HCT116 (cell line): ENCODE results near the gene ZFX. TPM values are rescaled to one million over a fixed set of nuclear protein-coding genes. Genes with fewer than 3 reads are reported as not detected.

Experiments used
- ATAC-seq: fragments of 200-7000 bp; cut with Tn5 transposase; 2 replicates; pipeline ENCODE4 v1.9.1; 2020; ENCODE audit warnings: mild to moderate bottlenecking, moderate library complexity
- BruUV-seq: library from RNA; stranded (reverse); fragments of 400-500 nt; replicated peaks from 2 replicates; lab custom pipeline; 2021; lab: Mats Ljungman, UMichigan
- CTCF ChIA-PET: fragments of 300-600 bp; sonication (Branson Sonifier 250); formaldehyde crosslinking; loops from one replicate; lab custom pipeline; 2021; ENCODE audit warnings: antibody characterized with exemption; lab: Charles Lee
- POLR2A ChIA-PET: fragments of 300-600, 350-600 bp; sonication (Branson Sonifier 250); formaldehyde crosslinking; loops from one replicate; lab custom pipeline; 2021; ENCODE audit warnings: antibody characterized with exemption; lab: Charles Lee
- RAD21 ChIA-PET, 2 experiments: fragments of 300-600 bp; sonication (Branson Sonifier 250); formaldehyde crosslinking; loops; one replicate each; lab custom pipeline; 2023; ENCODE audit warnings: low total read pairs in 2 of 2; ENCODE audit not compliant: uncharacterized antibody in 2 of 2, unreplicated experiment in 2 of 2, low non-redundant PET in 1 of 2; lab: Charles Lee
- DNase-seq: peaks from one replicate; pipeline ENCODE4 v3.0.0-alpha.2; 2010; ENCODE audit warnings: low read depth, low spot score
- H2AFZ ChIP-seq: fragments of 200-600 bp; shearing (Covaris generic), sonication (generic); 2 replicates; pipeline ENCODE4 v1.6.1; 2017; ENCODE audit warnings: low read depth, mixed run types, mixed read lengths, antibody characterized with exemption, low read length; ENCODE audit not compliant: poor library complexity, severe bottlenecking
- H3K27ac ChIP-seq: 2 replicates; pipeline ENCODE4 v1.5.1; 2012; ENCODE audit warnings: low read depth, low read length
- H3K27me3 ChIP-seq: fragments of 200-600 bp; sonication (generic); 2 replicates; pipeline ENCODE4 v1.6.1; 2016; ENCODE audit warnings: mixed run types, low read length, mixed read lengths; ENCODE audit not compliant: insufficient read depth
- H3K36me3 ChIP-seq, 2 experiments: fragments of 200-500 bp in 1 of 2; fragments of 200-600 bp in 1 of 2; sonication (Bioruptor generic) in 1 of 2; sonication (generic) in 1 of 2; 2 replicates each; pipeline versions ENCODE4 v1.5.1 to v1.6.1; 2014 to 2016; ENCODE audit warnings: low read length in 2 of 2, inconsistent platforms in 1 of 2, mixed read lengths in 1 of 2, mixed run types in 1 of 2; ENCODE audit not compliant: insufficient read depth in 2 of 2, control insufficient read depth in 1 of 2
- H3K4me1 ChIP-seq, 2 experiments: fragments of 200-600 bp in 1 of 2; sonication (generic) in 1 of 2; 2 replicates each; pipeline versions ENCODE4 v1.5.1 to v1.6.1; 2012 to 2017; ENCODE audit warnings: low read length in 2 of 2, inconsistent platforms in 1 of 2, mild to moderate bottlenecking in 1 of 2, mixed read lengths in 1 of 2, mixed run types in 1 of 2, moderate library complexity in 1 of 2; ENCODE audit not compliant: insufficient read depth in 2 of 2, control insufficient read depth in 1 of 2
- H3K4me2 ChIP-seq: fragments of 200-600 bp; sonication (generic); 2 replicates; pipeline ENCODE4 v1.6.1; 2017; ENCODE audit warnings: mixed run types, low read length, mixed read lengths
- H3K4me3 ChIP-seq, 2 experiments: fragments of 200-600 bp in 1 of 2; sonication (generic) in 1 of 2; replicated peaks in 1 of 2; 2 replicates each; pipeline ENCODE4 v1.5.1; 2011 to 2016; ENCODE audit warnings: low read length in 2 of 2, control low read depth in 1 of 2, low read depth in 1 of 2, mild to moderate bottlenecking in 1 of 2, mixed read lengths in 1 of 2, mixed run types in 1 of 2
- H3K79me2 ChIP-seq: fragments of 200-600 bp; sonication (generic); 2 replicates; pipeline ENCODE4 v1.6.1; 2017; ENCODE audit warnings: mild to moderate bottlenecking, mixed run types, low read length, moderate library complexity, mixed read lengths; ENCODE audit not compliant: insufficient read depth
- H3K9ac ChIP-seq: fragments of 200-600 bp; sonication (generic); 2 replicates; pipeline ENCODE4 v1.6.1; 2016; ENCODE audit warnings: low read length, mixed read lengths
- H3K9me2 ChIP-seq: fragments of 200-600 bp; sonication (generic), shearing (Covaris generic); 2 replicates; pipeline ENCODE4 v1.6.1; 2017; ENCODE audit warnings: mixed run types, mild to moderate bottlenecking, moderate library complexity; ENCODE audit not compliant: insufficient read depth
- H3K9me3 ChIP-seq, 2 experiments: fragments of 200-500 bp in 1 of 2; fragments of 200-600 bp in 1 of 2; sonication (Bioruptor generic) in 1 of 2; sonication (generic) in 1 of 2; 2 replicates each; pipeline ENCODE4 v1.6.1; 2014 to 2017; ENCODE audit warnings: low read length in 2 of 2, mixed read lengths in 2 of 2, inconsistent platforms in 1 of 2, low read depth in 1 of 2, mild to moderate bottlenecking in 1 of 2, mixed run types in 1 of 2, moderate library complexity in 1 of 2; ENCODE audit not compliant: control insufficient read depth in 1 of 2, insufficient read depth in 1 of 2
- H4K20me1 ChIP-seq: fragments of 200-600 bp; sonication (generic), shearing (Covaris generic); 2 replicates; pipeline ENCODE4 v1.6.1; 2017; ENCODE audit warnings: mixed run types, mild to moderate bottlenecking, moderate library complexity; ENCODE audit not compliant: insufficient read depth
- CBX3 ChIP-seq: IDR thresholded peaks from 2 replicates; pipeline ENCODE4 v1.6.1; 2012; ENCODE audit warnings: low read depth
- CEBPB ChIP-seq: IDR thresholded peaks from 2 replicates; pipeline ENCODE4 v1.6.1; 2012; ENCODE audit warnings: low read depth
- ELF1 ChIP-seq: IDR thresholded peaks from 2 replicates; pipeline ENCODE4 v1.6.1; 2012; ENCODE audit warnings: low read depth, borderline replicate concordance
- EZH2 ChIP-seq: fragments of 200-600 bp; sonication (generic); IDR thresholded peaks from 2 replicates; pipeline ENCODE4 v1.6.1; 2017; ENCODE audit warnings: antibody characterized with exemption, mixed run types
- EZH2phosphoT487 ChIP-seq: fragments of 200-600 bp; IDR thresholded peaks from 2 replicates; pipeline ENCODE4 v1.6.1; 2018; ENCODE audit warnings: antibody characterized with exemption, borderline replicate concordance
- JUND ChIP-seq: IDR thresholded peaks from 2 replicates; pipeline ENCODE4 v1.6.1; 2012
- POLR2A ChIP-seq: IDR thresholded peaks from 2 replicates; pipeline ENCODE4 v1.7.0; 2011; ENCODE audit warnings: borderline replicate concordance; ENCODE audit not compliant: insufficient read depth, insufficient read length; ENCODE audit errors: extremely low read depth
- POLR2AphosphoS5 ChIP-seq: IDR thresholded peaks from 2 replicates; pipeline ENCODE4 v1.6.1; 2011; ENCODE audit warnings: mild to moderate bottlenecking, low read depth, low read length, moderate library complexity
- RAD21 ChIP-seq: IDR thresholded peaks from 2 replicates; pipeline ENCODE4 v1.6.1; 2012; ENCODE audit warnings: low read depth, mild to moderate bottlenecking
- SIN3A ChIP-seq: IDR thresholded peaks from 2 replicates; pipeline ENCODE4 v1.6.1; 2012; ENCODE audit warnings: low read depth
- SP1 ChIP-seq: IDR thresholded peaks from 2 replicates; pipeline ENCODE4 v1.6.1; 2012; ENCODE audit warnings: low read depth
- SRF ChIP-seq: IDR thresholded peaks from 2 replicates; pipeline ENCODE4 v1.6.1; 2012; ENCODE audit warnings: low read depth
- TCF7L2 ChIP-seq: IDR thresholded peaks from 2 replicates; pipeline ENCODE4 v1.7.0; 2011; ENCODE audit warnings: borderline replicate concordance, inconsistent platforms; ENCODE audit not compliant: insufficient read depth, insufficient read length; ENCODE audit errors: extremely low read depth
- YY1 ChIP-seq: IDR thresholded peaks from 2 replicates; pipeline ENCODE4 v1.6.1; 2011; ENCODE audit warnings: low read length, low read depth, moderate library complexity, mild to moderate bottlenecking; ENCODE audit not compliant: insufficient replicate concordance; ENCODE audit errors: extremely low read depth
- ZFX ChIP-seq: fragments of 450-650 bp; IDR thresholded peaks from 2 replicates; pipeline ENCODE4 v1.6.1; 2017
- ZNF274 ChIP-seq: fragments of 200-500 bp; sonication (Bioruptor generic); IDR thresholded peaks from 2 replicates; pipeline ENCODE4 v1.6.1; 2014; ENCODE audit warnings: mild to moderate bottlenecking, low read depth, low read length, inconsistent platforms
- intact Hi-C: fragments of 100-400 bp; cut with micrococcal nuclease; formaldehyde crosslinking; loops from 2 replicates; pipeline ENCODE4 v1.10.0; 2022
- total RNA-seq: library from RNA; stranded (reverse); gene quantifications from one replicate; pipeline ENCODE4 v1.2.1, GENCODE V29; 2021; ENCODE audit not compliant: unreplicated experiment
- TF ChIP-seq, protein P1 (sequence below), 3 experiments: fragments of 200-600 bp in 1 of 3; sonication (generic) in 1 of 3; IDR thresholded peaks in 2 of 3; conservative IDR thresholded peaks in 1 of 3; 2 replicates each; pipeline ENCODE4 v1.5.1; 2012 to 2017; ENCODE audit warnings: low read depth in 2 of 3, low read length in 2 of 3, antibody characterized with exemption in 1 of 3, borderline replicate concordance in 1 of 3, control low read depth in 1 of 3, mild to moderate bottlenecking in 1 of 3, mixed read lengths in 1 of 3, mixed run types in 1 of 3, moderate library complexity in 1 of 3; ENCODE audit not compliant: insufficient read depth in 1 of 3
- TF ChIP-seq, protein P2 (sequence below): IDR thresholded peaks from 2 replicates; pipeline ENCODE4 v1.6.1; 2012
- TF ChIP-seq, protein P3 (sequence below): IDR thresholded peaks from 2 replicates; pipeline ENCODE4 v1.6.1; 2012

The ZFX gene
- total RNA-seq, 1 experiment from 2014 or later: 28.1 TPM

- Histone ChIP-seq H3K4me1 (no peaks in the 10 kb centered on the region), H3K36me3 (no peaks in the 10 kb centered on the region; a peak in 1 of 4 replicates), H3K27ac (no peak overlapping the region), H3K9me3 (no peaks in the 10 kb centered on the region), H4K20me1 (no peaks in the 10 kb centered on the region), H3K4me2 (no peak overlapping the region), H3K79me2 (peaks cover 80% of the 10 kb centered on the region), H3K4me3 (no peak overlapping the region), H3K27me3 (no peaks in the 10 kb centered on the region), H3K9ac (no peak overlapping the region), H2AFZ (no peak overlapping the region), H3K9me2 (no peaks in the 10 kb centered on the region)
- intact Hi-C loops: no loop called here
- ATAC-seq (no peak), DNase-seq (no peak)
- ChIA-PET CTCF (no interaction called here), RAD21 (no interaction called here), POLR2A (no interaction called here)
- no TSS peak for BruUV-seq
- TF ChIP-seq ZFX: no peak
- no peak for TF ChIP-seq SP1
- TF ChIP-seq TCF7L2: no peak
- TF ChIP-seq EZH2: no peak
- TF ChIP-seq ZNF274: no peak
- TF ChIP-seq, protein P1, sequence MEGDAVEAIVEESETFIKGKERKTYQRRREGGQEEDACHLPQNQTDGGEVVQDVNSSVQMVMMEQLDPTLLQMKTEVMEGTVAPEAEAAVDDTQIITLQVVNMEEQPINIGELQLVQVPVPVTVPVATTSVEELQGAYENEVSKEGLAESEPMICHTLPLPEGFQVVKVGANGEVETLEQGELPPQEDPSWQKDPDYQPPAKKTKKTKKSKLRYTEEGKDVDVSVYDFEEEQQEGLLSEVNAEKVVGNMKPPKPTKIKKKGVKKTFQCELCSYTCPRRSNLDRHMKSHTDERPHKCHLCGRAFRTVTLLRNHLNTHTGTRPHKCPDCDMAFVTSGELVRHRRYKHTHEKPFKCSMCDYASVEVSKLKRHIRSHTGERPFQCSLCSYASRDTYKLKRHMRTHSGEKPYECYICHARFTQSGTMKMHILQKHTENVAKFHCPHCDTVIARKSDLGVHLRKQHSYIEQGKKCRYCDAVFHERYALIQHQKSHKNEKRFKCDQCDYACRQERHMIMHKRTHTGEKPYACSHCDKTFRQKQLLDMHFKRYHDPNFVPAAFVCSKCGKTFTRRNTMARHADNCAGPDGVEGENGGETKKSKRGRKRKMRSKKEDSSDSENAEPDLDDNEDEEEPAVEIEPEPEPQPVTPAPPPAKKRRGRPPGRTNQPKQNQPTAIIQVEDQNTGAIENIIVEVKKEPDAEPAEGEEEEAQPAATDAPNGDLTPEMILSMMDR (IDR thresholded peaks at IDR 0.05 in 2 of 3, conservative IDR thresholded peaks at IDR 0.05 in 1 of 3; ENCODE audit: borderline replicate concordance in 1 of 3, insufficient read depth in 1 of 3, low read depth in 2 of 3, low read length in 2 of 3): no peak
- TF ChIP-seq SRF: no peak
- TF ChIP-seq SIN3A: no peak
These were observed 51.7 kb downstream of the ZFX start for GRCh38 chrX:24201216-24201615.

GRCh38 chrX:24202465-24203031 lies 53.0 kb downstream of the ZFX start:
- TF ChIP-seq EZH2: no peak
- TF ChIP-seq SRF: no peak
- TF ChIP-seq RAD21: no peak
- TF ChIP-seq, protein P2, sequence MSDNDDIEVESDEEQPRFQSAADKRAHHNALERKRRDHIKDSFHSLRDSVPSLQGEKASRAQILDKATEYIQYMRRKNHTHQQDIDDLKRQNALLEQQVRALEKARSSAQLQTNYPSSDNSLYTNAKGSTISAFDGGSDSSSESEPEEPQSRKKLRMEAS: no peak
- TF ChIP-seq SP1: no peak
- no peak for TF ChIP-seq ELF1
- no peak for TF ChIP-seq POLR2AphosphoS5
- TF ChIP-seq ZNF274: no peak
- TF ChIP-seq, protein P3, sequence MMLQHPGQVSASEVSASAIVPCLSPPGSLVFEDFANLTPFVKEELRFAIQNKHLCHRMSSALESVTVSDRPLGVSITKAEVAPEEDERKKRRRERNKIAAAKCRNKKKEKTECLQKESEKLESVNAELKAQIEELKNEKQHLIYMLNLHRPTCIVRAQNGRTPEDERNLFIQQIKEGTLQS: no peak
- TF ChIP-seq EZH2phosphoT487: no peak
- TF ChIP-seq TCF7L2: no peak
- TF ChIP-seq JUND: no peak
- no peak for TF ChIP-seq CBX3
- TF ChIP-seq CEBPB: no peak
- no peak for TF ChIP-seq POLR2A
- no peak for TF ChIP-seq YY1
- Histone ChIP-seq H3K9ac (no peak overlapping the region), H3K4me3 (no peak overlapping the region), H2AFZ (no peak overlapping the region), H3K9me2 (no peaks in the 10 kb centered on the region), H3K36me3 (no peaks in the 10 kb centered on the region; a peak in 1 of 4 replicates), H3K4me2 (no peak overlapping the region), H3K27me3 (no peaks in the 10 kb centered on the region), H3K4me1 (no peaks in the 10 kb centered on the region), H3K79me2 (peaks cover 67% of the 10 kb centered on the region), H3K27ac (no peak overlapping the region), H4K20me1 (no peaks in the 10 kb centered on the region), H3K9me3 (no peaks in the 10 kb centered on the region)
- ChIA-PET CTCF (no interaction called here), RAD21 (no interaction called here), POLR2A (no interaction called here)
- ATAC-seq (no peak), DNase-seq (no peak)
- no TSS peak for BruUV-seq
- intact Hi-C loops: no loop called here
